ENCODE measurements around the gene SERPINA1.

The SERPINA1 gene

DNA sequence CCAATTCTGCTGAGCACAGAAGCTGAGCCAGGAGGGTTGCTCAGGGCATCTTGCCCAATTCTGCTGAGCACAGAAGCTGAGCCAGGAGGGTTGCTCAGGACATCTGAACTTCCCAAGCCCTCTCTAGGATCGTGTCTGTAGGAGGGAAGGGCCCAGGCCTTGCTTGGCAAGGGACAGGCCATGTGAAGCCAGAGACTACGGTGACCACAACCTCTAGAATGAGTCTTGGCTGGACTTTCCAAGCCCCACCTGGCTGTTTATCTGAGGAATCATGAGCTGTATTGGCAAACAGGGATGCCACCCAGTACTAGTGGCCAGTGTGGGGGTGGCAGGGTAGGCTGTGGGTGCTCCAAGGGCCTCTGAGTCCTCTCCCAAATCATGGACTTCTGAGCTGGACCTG lies 57.5 kb downstream of the SERPINA1 start:
- TF ChIP-seq SIN3A (IDR thresholded peaks at IDR 0.05; ENCODE audit: borderline replicate concordance, insufficient read depth, low read length) (no peak), POLR2AphosphoS5 (IDR thresholded peaks at IDR 0.05; ENCODE audit: low read depth, low read length) (no peak), TAF1 (IDR thresholded peaks at IDR 0.05; ENCODE audit: borderline replicate concordance, insufficient read depth, low read length) (no peak), FOXP2 (optimal IDR thresholded peaks at IDR 0.05; ENCODE audit: borderline replicate concordance, extremely low read depth, extremely low read length, insufficient read depth) (no peak)
- TF ChIP-seq, protein P1, sequence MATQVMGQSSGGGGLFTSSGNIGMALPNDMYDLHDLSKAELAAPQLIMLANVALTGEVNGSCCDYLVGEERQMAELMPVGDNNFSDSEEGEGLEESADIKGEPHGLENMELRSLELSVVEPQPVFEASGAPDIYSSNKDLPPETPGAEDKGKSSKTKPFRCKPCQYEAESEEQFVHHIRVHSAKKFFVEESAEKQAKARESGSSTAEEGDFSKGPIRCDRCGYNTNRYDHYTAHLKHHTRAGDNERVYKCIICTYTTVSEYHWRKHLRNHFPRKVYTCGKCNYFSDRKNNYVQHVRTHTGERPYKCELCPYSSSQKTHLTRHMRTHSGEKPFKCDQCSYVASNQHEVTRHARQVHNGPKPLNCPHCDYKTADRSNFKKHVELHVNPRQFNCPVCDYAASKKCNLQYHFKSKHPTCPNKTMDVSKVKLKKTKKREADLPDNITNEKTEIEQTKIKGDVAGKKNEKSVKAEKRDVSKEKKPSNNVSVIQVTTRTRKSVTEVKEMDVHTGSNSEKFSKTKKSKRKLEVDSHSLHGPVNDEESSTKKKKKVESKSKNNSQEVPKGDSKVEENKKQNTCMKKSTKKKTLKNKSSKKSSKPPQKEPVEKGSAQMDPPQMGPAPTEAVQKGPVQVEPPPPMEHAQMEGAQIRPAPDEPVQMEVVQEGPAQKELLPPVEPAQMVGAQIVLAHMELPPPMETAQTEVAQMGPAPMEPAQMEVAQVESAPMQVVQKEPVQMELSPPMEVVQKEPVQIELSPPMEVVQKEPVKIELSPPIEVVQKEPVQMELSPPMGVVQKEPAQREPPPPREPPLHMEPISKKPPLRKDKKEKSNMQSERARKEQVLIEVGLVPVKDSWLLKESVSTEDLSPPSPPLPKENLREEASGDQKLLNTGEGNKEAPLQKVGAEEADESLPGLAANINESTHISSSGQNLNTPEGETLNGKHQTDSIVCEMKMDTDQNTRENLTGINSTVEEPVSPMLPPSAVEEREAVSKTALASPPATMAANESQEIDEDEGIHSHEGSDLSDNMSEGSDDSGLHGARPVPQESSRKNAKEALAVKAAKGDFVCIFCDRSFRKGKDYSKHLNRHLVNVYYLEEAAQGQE (IDR thresholded peaks at IDR 0.05; ENCODE audit: insufficient read depth in 1 of 2, low read depth in 2 of 2, low read length in 2 of 2): no peak

DNA sequence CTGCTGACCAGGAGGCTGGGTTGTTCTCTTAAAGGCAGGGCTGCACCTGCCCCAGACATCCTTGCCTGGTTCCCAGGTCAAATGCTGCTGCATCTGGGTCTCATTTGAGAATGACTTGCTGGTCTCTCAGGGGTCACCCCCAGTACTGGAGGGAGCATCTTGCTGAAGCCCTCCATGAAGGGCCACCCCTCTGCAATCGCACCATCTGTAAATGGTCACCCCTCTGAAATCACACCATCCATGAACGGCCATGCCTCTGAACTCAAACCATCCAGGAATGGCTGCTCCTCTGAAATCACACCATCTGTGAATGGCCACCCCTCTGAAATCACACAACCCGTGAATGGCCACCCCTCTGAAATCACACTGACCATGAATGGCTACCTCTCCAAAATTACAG lies 58.0 kb downstream of the SERPINA1 start:
- TF ChIP-seq, protein P1 (IDR thresholded peaks at IDR 0.05; ENCODE audit: insufficient read depth in 1 of 2, low read depth in 2 of 2, low read length in 2 of 2): no peak
- TF ChIP-seq TAF1 (IDR thresholded peaks at IDR 0.05; ENCODE audit: borderline replicate concordance, insufficient read depth, low read length): no peak
- TF ChIP-seq SIN3A (IDR thresholded peaks at IDR 0.05; ENCODE audit: borderline replicate concordance, insufficient read depth, low read length): no peak
- no peak for TF ChIP-seq POLR2AphosphoS5 (IDR thresholded peaks at IDR 0.05; ENCODE audit: low read depth, low read length)
- TF ChIP-seq FOXP2 (optimal IDR thresholded peaks at IDR 0.05; ENCODE audit: borderline replicate concordance, extremely low read depth, extremely low read length, insufficient read depth): no peak

DNA sequence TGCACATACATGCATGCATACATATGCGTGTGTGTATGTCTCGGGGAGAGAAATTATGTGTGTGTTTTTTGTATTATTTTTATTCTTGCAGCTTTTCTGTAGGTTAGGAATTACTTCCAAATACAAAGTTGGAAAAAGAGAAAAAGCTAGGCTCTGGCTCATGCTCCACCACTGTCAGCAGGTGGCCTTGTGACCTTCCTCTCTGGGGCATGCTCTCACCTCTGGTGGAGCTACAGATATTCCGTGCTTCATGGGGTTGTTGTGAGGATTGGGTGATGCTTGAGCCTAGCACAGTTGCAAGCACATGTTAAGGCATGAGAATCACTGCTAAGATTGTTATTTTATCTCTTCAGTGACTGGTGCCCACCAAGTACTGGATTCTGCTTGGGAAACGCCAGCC lies 58.5 kb downstream of the SERPINA1 start:
- no peak for TF ChIP-seq TAF1 (IDR thresholded peaks at IDR 0.05; ENCODE audit: borderline replicate concordance, insufficient read depth, low read length)
- TF ChIP-seq SIN3A (IDR thresholded peaks at IDR 0.05; ENCODE audit: borderline replicate concordance, insufficient read depth, low read length): no peak
- TF ChIP-seq FOXP2 (optimal IDR thresholded peaks at IDR 0.05; ENCODE audit: borderline replicate concordance, extremely low read depth, extremely low read length, insufficient read depth): no peak
- TF ChIP-seq, protein P1 (IDR thresholded peaks at IDR 0.05; ENCODE audit: insufficient read depth in 1 of 2, low read depth in 2 of 2, low read length in 2 of 2): no peak
- TF ChIP-seq POLR2AphosphoS5 (IDR thresholded peaks at IDR 0.05; ENCODE audit: low read depth, low read length): no peak

DNA sequence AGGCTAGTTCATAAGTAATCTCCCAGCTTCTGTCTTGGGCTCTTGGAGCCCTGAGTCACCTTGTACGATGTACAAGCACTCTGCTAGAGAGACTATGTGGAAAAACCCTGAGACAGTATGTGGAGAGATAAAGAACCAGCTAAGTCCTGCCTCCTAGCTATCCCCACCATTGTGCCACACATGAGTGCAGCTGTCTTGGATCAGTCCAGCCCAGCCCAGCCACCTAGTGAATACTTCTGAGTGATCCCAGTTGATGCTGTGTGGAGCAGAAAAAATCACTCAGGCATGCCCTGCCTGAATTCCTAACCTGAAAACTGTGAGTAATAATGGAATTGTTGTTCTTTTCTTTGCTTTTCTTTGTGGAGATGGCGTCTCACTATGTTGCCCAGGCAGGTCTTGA lies 60.2 kb downstream of the SERPINA1 start:
- TF ChIP-seq, protein P1 (IDR thresholded peaks at IDR 0.05; ENCODE audit: insufficient read depth in 1 of 2, low read depth in 2 of 2, low read length in 2 of 2): no peak
- TF ChIP-seq FOXP2 (optimal IDR thresholded peaks at IDR 0.05; ENCODE audit: borderline replicate concordance, extremely low read depth, extremely low read length, insufficient read depth) (no peak), TAF1 (IDR thresholded peaks at IDR 0.05; ENCODE audit: borderline replicate concordance, insufficient read depth, low read length) (no peak), POLR2AphosphoS5 (IDR thresholded peaks at IDR 0.05; ENCODE audit: low read depth, low read length) (no peak), SIN3A (IDR thresholded peaks at IDR 0.05; ENCODE audit: borderline replicate concordance, insufficient read depth, low read length) (no peak)

Measured in PFSK-1 (cell line).